HG03135 (cell line): ENCODE data around the gene CYP4F22.
"Not testable (repeated sequence)": the region's sequence is repeated elsewhere in the genome, so short reads cannot be mapped to it uniquely, and the experiment has no call there.

Source experiments
- ATAC-seq: cut with Tn5 transposase; IDR thresholded peaks from one replicate; pipeline ENCODE4 v1.9.1; 2021; ENCODE audit warnings: mild to moderate bottlenecking, moderate library complexity; ENCODE audit not compliant: unreplicated experiment

Gene CYP4F22

GRCh38 chr19:15533522-15533830 lies 25.2 kb downstream of the CYP4F22 start:
- not testable (repeated sequence) for ATAC-seq

GRCh38 chr19:15534957-15535864 lies 26.9 kb downstream of the CYP4F22 start:
- no peak for ATAC-seq

GRCh38 chr19:15536350-15536749 lies 28.0 kb downstream of the CYP4F22 start:
- no peak for ATAC-seq

GRCh38 chr19:15538774-15539173 lies 30.4 kb downstream of the CYP4F22 start:
- no peak for ATAC-seq

- ATAC-seq = no peak
Measured at GRCh38 chr19:15539638-15540037, 31.3 kb downstream of the CYP4F22 start.

GRCh38 chr19:15540435-15540834 lies 32.1 kb downstream of the CYP4F22 start:
- ATAC-seq = no peak

GRCh38 chr19:15544283-15544682 lies 36.0 kb downstream of the CYP4F22 start:
- ATAC-seq = no peak

GRCh38 chr19:15544970-15545369 lies 36.6 kb downstream of the CYP4F22 start:
- ATAC-seq = no peak

GRCh38 chr19:15548648-15549047 lies 40.3 kb downstream of the CYP4F22 start:
- ATAC-seq = no peak

GRCh38 chr19:15549581-15549980 lies 41.3 kb downstream of the CYP4F22 start:
- no peak for ATAC-seq

GRCh38 chr19:15550273-15550672 lies 41.9 kb downstream of the CYP4F22 start:
- ATAC-seq = no peak

- no peak for ATAC-seq
Measured at GRCh38 chr19:15550929-15551292, 42.6 kb downstream of the CYP4F22 start.

- no peak for ATAC-seq
Measured at GRCh38 chr19:15551293-15552004, 43.1 kb downstream of the CYP4F22 start.

GRCh38 chr19:15555021-15555420 lies 46.7 kb downstream of the CYP4F22 start:
- no peak for ATAC-seq

- peak; percentile 74 for ATAC-seq
Measured at GRCh38 chr19:15555759-15556633, 47.7 kb downstream of the CYP4F22 start.

- ATAC-seq = peak; percentile 22
Measured at GRCh38 chr19:15556634-15557181, 48.4 kb downstream of the CYP4F22 start.

GRCh38 chr19:15557223-15557622 lies 48.9 kb downstream of the CYP4F22 start:
- no peak for ATAC-seq

GRCh38 chr19:15562145-15562544 lies 53.8 kb downstream of the CYP4F22 start:
- no peak for ATAC-seq

GRCh38 chr19:15562861-15563260 lies 54.5 kb downstream of the CYP4F22 start:
- no peak for ATAC-seq

- ATAC-seq = no peak
Measured at GRCh38 chr19:15563325-15563794, 55.0 kb downstream of the CYP4F22 start.

GRCh38 chr19:15563931-15564330 lies 55.6 kb downstream of the CYP4F22 start:
- ATAC-seq = no peak
